ENCODE data around the gene XKR7. TPM values are rescaled to one million over a fixed set of nuclear protein-coding genes. Genes with fewer than 3 reads are reported as not detected.
"Not testable (repeated sequence)": the region's sequence is repeated elsewhere in the genome, so short reads cannot be mapped to it uniquely, and the experiment has no call there.

Gene XKR7
- polyA plus RNA-seq, 1 donor, result 0.35 TPM

DNA sequence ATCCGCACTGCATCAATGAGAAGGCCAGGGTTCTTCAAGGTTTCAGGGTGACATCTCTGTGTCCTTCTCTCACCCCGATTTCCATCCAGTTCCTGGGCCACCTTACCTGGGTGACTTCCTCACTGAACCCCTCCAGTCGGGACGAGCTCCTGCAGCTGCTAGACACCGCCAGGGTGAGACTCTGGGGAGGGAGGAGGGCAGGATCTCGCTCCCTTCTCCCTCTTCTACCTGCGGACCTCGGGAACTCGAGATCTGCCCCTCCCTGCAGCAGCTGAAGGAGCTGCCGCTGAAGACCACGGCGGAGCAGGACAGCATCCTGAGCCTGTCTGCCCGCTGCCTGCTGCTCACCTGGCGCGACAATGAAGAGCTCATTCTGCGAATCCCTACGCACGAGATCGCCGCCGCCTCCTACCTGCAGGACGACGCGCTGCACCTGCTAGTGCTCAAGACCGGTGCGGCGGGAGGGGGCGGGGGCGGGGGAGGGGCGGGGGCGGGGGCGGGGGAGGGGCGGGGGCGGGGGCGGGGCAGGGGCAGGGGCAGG lies 49.8 kb downstream of the XKR7 start:
- no peak for DNase-seq

DNA sequence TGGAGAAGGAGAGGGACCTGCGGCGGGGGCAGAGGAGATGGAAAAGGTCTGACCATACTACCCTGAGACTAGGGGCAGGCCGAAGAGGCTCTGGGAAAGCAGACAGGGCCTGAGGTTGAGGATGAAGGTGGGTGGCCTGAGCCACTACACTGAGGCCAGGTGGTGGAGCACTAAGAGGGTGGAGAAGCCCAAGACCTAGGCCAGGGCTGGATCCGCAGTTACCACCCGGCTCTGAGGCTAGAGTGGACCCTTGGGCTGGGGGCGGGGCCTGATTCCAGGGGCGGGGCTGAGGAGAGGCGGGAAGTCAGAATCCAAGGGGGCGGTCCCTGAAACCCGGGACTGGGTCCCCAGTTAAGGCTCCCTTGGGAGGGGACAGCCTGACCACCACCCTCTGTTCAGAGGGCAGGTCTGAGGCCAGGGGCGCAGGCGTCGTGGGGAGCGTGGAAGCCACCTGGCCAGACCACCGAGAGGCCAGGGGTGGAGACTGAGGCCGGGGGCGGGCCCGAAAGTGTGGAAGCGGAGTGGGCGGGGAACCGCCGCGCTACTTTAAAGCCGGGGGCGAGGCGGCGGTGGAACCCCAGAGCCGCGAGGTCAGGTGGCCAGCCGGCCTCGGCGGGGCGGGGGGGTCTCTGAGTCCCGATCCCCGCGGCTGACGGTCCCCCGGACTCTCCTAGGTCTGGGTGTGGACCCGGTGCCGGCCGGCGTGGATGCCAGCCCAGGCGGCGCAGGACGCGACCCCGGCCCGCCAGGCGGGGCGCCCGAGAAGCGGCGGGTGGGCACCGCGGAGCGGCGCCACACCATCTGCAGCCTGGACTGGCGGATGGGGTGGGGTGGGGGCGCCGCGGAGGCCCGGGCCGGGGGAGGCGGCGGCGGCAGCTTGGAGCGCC lies 50.6 kb downstream of the XKR7 start:
- peak; percentile 77 for DNase-seq

DNA sequence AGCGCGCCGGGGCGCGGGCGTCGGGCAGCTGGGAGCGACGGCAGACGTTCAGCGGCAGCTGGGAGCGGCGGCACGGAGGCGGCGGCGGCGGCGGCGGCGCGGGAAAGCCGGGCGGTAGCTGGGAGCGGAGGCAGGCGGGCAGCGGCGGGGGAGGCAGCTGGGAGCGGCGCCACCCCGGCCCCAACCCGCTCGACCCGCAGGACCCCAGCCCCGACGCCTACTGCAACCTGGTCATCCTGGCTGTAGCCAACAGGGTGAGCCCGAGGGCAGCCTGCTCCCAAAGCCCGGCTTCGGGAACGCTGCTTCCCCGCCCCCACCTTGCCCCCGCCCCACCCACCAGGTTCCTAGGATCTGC lies 51.2 kb downstream of the XKR7 start:
- DNase-seq, result no peak

DNA sequence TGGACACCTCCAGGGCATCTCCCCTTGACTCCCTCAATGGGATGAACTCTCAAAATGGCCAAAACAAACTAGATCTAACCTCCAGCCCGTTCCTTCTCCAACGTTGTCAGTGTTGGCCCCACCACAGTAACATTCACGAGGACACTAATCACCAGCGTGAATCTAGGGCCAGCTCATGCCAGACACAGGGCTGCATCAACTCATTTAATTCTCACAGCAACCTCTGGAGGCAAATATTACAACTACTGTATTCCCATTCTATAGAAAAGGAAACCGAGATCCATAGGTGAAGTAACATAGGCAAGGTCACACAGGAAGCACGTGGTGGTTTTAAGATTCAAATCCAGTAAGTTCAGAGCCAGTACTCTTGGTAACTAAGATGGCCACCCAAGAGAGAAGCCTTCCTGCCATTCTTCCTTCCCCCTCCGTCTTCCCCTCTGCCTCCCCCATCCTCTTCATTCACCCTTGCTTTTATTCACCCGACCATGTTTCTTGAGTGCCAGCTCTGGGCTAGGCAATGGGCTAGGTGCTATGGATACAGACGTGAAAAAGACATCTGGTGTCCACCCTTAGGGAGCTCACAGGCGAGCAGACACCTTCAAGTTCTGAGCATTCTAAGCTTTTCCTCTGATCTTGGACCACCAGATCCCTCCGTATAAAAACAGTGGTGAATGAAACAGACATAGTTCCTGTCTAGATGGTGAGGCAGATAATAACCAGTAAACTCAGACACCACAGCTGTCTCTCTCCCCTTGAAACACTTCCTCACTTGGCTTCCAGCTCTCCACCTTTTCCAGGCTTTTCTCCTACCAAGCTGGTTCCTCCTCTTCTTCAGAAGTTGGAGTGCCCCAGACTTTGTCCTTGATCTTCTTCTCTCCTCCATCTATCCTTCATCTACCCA lies 51.9 kb downstream of the XKR7 start:
- DNase-seq, result no peak

DNA sequence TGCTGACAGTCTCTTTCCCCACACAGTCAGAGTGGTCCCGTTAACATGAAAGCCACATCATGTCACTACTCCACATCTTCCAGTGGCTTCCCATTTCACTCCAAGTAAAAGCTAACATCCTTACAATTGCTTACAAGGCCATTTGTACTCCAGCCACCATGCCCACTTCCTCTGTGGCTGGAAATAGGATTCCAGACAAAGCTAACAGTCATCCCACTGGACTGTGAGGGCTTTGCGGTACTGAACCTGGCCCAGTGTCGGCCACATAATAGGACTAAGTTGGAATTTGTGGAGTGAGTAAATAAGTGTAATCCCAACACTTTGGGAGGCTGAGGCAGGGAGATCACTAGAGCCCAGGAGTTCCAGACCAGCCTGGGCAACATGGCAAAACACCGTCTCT lies 53.1 kb downstream of the XKR7 start:
- no peak for DNase-seq

DNA sequence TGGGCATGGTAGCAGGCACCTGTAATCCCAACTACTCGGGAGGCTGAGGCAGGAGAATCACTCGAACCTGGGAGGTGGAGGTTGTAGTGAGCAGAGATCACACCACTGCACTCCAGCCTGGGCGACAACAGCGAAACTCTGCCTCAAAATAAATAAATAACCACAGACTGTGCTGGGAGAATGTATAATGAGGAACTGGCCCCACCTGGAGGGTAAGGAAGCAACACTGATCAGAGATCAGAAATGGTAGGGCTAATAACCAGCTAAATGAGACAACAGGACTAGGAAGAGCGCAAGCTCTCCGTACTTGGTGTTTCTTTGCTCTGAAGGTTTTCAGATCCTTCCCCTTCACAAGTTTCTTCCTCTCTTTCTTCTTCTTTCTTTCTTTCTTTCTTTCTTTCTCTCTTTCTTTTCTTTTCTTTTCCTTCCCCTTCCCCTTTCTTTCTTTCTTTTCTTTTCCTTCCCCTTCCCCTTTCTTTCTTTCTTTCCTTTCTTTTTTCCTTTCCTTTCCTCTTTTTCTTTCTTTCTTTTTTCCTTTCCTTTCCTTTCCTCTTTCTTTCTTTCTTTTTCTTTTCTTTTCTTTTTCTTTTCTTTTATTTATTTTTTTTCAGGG lies 56.8 kb downstream of the XKR7 start:
- no peak for DNase-seq

DNA sequence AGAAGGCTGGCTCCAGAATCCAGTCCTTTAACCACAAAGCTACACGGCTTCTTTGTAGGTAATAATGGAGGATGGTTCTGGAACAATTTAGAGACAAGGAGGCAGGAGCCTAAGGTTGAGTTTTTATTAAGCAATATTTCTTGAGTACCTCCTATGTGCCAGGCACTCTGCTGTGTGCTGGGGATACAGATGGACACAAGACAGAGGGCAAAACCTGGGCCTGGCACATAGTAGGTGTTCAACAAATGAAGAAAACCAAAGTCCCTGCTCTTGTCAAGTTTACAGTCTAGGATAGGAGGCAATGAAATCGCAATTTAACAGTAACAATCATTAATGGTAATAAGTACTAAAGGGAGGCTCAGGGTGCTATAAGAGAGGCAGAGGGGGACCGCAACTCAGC lies 59.7 kb downstream of the XKR7 start:
- no peak for DNase-seq

DNA sequence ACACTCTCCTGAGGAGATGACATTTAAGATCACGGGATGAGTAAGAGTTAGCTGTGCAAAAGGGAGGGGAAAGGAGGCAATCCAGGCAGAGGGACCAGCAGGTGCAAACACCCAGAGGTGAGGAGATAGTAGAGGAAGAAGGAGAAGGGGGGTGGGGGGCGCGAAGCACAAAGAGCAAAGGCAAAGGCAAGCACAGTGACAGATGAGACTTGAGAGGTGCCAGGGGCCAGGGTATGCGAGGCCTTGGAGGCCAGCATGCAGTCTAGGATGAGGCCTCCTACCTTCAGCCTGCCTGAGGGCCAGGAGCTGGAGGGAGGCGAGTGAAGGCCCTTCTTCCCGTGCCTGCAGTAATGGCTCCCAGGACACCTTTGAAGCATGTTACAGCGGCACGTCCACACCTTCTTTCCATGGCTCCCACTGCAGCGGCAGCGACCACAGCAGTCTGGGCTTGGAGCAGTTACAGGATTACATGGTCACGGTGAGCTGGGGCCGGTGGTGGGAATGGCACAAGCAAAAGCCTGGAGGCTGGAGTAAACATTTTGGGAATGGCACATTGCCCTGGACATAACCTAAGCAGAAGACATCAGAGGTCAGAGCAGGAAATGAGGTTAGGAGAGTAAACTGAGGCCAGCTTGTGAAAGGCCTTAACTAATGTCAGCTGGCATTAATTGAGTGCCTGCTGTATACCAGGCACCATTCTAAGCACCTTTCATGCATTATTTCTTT lies 60.9 kb downstream of the XKR7 start:
- peak; percentile 59 for DNase-seq

DNA sequence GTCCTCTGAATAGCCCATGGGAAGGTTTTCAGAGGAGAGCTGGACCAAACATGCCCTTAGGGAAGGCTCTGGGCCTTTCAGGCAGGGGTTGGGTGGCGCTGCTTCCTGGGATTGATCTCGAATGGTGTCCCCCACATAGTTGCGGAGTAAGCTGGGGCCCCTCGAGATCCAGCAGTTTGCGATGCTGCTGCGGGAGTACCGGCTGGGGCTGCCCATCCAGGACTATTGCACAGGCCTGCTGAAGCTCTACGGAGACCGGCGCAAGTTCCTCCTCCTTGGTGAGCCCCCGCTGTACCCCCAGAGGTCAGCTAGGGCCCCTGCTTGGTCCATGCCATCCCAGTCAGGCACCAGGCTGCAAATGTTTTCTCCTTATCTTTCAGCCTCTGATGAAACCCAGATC lies 61.6 kb downstream of the XKR7 start:
- DNase-seq, result no peak

DNA sequence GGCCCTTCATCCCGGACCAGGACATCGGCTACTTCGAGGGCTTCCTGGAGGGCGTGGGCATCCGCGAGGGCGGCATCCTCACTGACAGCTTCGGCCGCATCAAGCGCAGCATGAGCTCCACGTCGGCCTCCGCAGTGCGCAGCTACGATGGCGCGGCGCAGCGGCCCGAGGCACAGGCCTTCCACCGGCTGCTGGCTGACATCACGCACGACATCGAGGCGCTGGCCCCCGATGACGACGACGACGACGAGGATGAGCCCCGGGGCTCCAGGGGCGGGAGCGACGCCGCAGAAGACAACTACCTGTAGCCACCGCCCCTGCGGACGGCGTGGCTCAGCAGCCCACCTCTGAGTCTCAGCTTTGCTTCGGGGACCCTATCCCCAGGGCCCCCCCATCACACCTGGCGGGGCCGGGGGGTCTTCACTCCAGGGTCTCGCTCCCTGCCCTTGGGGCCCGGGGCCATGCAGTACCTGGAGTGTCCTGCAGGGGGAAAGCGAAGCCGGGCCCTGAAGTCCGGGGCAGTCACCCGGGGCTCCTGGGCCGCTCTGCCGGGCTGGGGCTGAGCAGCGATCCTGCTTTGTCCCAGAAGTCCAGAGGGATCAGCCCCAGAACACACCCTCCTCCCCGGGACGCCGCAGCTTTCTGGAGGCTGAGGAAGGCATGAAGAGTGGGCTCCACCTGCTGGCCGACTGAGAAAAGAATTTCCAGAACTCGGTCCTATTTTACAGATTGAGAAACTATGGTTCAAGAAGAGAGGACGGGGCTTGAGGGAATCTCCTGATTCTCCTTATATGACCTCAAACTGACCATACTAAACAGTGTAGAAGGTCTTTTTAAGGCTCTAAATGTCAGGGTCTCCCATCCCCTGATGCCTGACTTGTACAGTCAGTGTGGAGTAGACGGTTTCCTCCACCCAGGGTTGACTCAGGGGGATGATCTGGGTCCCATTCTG lies 63.3 kb downstream of the XKR7 start:
- peak; percentile 83 for DNase-seq

DNA sequence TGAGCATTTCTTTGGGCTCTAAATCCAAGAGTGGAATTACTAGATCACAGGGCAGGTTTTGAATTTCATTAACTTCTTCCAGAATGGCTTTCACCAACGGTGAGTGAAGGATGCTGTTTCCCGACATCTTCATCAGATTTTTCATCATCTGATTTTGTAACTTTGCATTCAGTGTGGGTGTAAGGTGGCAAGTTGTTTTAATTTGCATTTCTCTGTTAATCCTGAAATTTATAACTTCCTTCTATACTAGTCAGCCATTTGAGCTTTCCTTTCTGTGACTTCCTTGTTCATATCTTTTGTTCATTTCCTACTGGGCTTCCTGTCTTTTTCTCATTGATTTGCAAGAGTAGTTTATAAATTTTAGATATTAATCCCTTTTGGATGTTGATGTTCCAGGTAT lies 65.4 kb downstream of the XKR7 start:
- DNase-seq, result no peak

DNA sequence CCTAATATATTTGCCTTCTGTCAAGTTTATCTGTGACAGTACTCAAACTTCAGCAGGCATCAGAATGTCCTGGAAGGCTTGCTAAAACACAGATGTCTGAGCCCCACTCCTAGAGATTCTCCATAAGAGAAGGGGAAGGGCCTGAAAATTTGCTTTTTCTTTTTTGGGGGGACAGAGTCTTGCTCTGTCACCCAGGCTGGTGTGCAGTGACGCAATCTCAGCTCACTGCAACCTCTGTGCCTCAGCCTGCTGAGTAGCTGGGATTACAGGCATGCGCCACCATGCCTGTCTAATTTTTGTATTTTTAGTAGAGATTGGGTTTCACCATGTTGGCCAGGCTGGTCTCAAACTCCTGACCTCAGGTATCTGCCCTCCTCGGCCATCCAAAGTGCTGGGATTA lies 65.8 kb downstream of the XKR7 start:
- DNase-seq, result not testable (repeated sequence)

DNA sequence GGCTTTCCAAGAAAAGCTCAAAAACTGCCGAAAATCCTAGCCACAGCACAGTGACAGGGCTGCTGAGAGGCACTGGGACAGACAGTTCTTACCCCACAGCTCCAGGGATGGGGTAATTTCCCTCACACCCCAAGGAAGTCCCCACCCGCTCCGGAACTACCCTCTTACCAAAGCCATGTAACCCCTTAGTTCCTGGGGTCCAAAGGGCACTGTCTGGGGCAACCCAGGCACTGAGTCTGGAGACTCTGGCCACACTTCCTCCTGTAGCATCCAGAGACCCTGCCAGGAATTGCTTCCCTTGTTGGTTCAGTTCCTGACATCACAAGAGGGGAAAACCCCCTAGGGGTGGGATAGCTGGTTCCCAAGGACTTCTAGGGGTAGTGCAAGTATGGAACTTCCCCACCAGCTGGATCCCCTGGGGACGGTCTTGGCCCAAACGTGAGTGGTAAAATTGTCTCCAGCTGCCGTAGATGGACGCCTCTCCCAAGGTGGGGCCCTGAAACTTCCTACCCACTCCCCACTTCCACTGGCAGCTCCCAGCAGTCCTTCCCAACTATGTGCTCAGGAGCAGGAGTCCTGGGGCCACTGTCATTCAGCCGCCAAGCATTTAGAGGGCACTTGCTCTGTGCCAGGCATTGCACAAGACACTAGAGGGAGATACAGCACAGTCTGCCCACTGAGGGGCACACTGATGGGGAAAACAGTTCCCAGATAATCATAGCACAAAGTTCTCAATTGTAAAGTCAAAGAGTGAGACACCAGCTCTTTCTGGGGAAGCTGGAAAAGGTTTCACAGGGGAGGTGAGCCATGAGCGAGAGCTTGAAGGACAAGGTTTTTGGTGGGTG lies 66.9 kb downstream of the XKR7 start:
- no peak for DNase-seq

DNA sequence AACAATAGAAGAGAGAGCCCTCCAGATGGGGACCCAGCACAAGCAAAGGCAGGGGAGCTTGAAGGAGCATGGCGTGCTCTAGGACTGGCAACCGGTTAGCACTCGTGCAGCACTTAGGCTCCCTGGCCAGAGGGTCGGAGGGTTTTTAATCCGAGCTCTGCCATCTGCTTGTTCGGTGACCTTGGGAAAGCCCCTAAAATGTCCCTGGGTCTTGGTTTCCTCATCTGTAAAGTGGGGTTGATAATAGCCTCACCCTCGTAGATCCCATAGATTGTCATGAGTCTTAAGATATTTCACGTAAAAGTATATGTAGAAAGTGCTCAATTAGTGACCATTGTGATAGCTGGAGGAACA lies 67.5 kb downstream of the XKR7 start:
- DNase-seq, result no peak

DNA sequence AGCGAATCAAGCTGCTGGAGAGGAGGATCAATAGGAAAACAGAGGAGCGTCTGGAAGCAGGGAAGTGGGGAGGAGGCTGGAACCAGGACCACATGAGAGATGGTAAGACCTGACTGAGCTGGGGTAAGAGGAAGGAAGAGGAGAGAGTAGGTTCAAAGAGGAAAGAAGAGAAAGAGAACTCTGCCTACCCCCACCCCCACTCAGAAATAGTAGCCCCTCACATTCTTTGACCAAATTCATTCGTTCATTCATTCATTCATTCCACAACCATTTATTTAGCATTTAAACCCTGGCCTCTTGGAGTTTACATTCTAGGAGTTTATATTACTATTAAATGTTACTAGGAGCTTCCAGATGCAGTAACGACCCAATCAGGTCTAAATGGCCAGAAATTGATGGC lies 68.3 kb downstream of the XKR7 start:
- no peak for DNase-seq

DNA sequence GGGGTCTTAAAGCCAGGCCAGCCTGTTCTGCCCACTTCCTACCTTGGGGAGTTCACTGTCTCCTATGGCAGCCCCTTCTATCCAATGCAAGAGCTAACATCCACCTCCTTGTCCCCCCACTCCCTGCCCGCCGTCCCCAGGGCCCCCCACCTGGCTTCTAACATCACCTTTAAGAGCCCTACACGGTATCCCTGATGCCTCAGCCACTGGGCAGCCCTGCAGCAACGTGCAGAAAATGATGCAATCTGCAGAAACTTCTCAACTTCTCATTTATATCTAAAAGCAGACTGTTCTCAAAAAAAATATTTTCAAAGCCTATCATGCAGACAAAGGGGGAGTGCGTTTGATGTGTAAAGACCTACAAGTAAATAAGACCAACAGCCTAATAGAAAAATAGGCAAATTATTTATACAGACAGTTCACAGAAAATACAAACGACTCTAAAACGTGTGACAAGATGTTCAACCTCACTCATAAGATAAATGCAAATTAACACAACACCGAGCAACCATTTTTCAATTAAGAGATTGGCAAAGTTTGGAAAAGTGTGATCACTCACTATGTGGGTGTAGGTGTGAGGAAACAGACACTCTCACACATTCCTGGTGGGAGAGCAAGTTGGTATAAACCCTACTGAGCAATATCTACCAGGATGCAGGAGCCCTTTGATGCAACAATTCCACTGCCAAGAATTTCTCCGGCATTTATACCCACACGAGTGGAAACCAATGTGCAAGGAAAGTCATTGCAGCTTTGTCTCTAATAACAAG lies 69.0 kb downstream of the XKR7 start:
- DNase-seq, result no peak

DNA sequence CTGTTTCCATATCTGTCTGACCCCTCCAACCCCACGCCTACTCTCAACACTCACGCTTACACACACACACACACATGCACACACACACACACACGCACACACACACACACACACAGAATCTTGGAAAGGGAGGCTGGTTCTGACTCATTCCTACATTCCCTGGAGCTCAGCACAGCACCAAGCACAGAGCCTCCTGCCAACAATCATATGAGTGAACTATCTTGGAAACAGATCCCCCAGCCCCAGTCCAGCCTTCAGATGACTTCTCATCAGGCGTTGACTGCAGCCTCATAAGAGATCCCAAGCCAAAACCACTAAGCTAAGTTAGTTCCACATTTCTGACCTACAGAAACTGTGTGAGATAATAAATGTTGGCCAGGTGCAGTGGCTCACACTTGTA lies 70.0 kb downstream of the XKR7 start:
- no peak for DNase-seq

DNA sequence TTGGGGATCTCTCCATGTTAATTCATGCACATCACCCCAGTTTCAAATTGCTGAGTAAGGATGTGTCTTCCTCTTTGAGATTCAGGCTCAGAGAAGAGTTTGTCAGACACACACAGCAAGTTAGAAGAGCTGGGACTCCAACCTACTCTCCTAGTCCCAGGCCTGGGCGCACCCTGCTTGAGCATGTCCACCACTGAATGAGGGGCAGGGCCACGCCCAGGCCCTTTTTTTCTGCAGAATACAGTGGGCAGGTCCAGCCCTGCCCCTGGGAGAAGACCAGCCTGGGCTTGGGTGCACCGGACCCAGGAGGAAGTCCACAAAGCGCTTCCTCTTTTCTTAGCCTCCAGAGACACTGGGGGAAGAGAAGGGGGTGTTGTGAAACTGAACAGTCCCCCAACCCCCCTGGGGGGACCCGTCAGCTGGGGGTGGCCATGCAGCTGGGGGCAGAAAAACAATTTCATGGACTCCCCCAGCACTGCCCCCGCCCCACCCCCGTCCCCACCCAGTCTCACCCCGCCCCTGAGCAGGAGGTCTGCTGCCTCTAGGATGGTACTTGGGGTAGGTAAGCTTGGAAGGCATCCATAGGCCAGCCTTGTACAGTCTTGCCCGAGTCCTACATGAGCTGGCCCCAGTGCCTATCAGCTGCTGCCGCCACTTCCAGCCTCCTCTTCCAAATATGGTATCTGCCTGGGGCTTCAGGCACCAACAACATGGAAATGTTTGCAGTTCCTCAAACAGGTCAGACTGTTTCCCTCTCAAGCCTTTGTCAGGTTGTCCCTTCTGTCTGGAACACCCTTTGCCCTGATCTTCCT lies 72.4 kb downstream of the XKR7 start:
- no peak for DNase-seq

Measured in left kidney (tissue), 2 donors.